Cardiac muscle cell (in vitro differentiated cells and primary cell): ENCODE results near the gene EGFL7. TPM values are rescaled to one million over a fixed set of nuclear protein-coding genes. Genes with fewer than 3 reads are reported as not detected.
A peak's percentile ranks its signal among the peaks of the same experiment; 100 is the strongest.

Source experiments
- DNase-seq, 2 donors: peaks; one replicate each; pipeline versions ENCODE4 v3.0.0 to v3.0.0-alpha.2; 2010 to 2017; ENCODE audit warnings: low read depth in 1 of 2, low spot score in 1 of 2
- H3K27ac ChIP-seq: fragments of 200-600 bp; sonication (generic); 2 replicates; pipeline ENCODE4 v1.5.1; 2016
- H3K27me3 ChIP-seq: fragments of 200-600 bp; sonication (generic); 2 replicates; pipeline ENCODE4 v1.6.0; 2016; ENCODE audit warnings: control low read depth
- H3K36me3 ChIP-seq: fragments of 200-600 bp; sonication (generic); 2 replicates; pipeline ENCODE4 v1.5.1; 2016; ENCODE audit warnings: control low read depth
- H3K4me1 ChIP-seq: fragments of 200-600 bp; sonication (generic); 2 replicates; pipeline ENCODE4 v1.8.1; 2017; ENCODE audit warnings: low read depth, mild to moderate bottlenecking, mixed run types
- H3K4me3 ChIP-seq: fragments of 200-600 bp; sonication (generic); 2 replicates; pipeline ENCODE4 v1.5.1; 2016; ENCODE audit warnings: mild to moderate bottlenecking
- H3K9me3 ChIP-seq: fragments of 200-600 bp; sonication (generic); 2 replicates; pipeline ENCODE4 v1.5.1; 2017; ENCODE audit warnings: low read depth, mild to moderate bottlenecking, control low read depth
- CTCF ChIP-seq: IDR thresholded peaks from 2 replicates; pipeline ENCODE4 v1.5.1; 2012; ENCODE audit warnings: low read depth, mild to moderate bottlenecking, low read length
- polyA plus RNA-seq: library from polyadenylated mRNA; unstranded; fragments of >200 nt; fragmentation: Nextera tagmentation; extraction: Ambion mirVana; gene quantifications from 2 replicates; pipeline ENCODE4 v1.2.1, GENCODE V29; 2016
- total RNA-seq: library from RNA; depleted of rRNA; stranded (reverse); fragments of >200 nt; gene quantifications from 2 replicates; pipeline ENCODE4 v1.2.3, GENCODE V29; 2016

Gene EGFL7
- total and polyA plus RNA-seq, 2 experiments from 2014 or later: 50.9 to 82.9 TPM

GRCh38 chr9:136673088-136673974, 10.6 kb downstream of the EGFL7 start:
- no peaks in the 10 kb centered on the region for H3K36me3 ChIP-seq
- H3K4me1 ChIP-seq: no peaks in the 10 kb centered on the region
- no peaks in the 10 kb centered on the region for H3K9me3 ChIP-seq
- no peak for DNase-seq
- H3K4me3 ChIP-seq: no peak overlapping the region
- H3K27me3 ChIP-seq: no peaks in the 10 kb centered on the region
- H3K27ac ChIP-seq: peak overlapping the region; percentile 28
- no peak for TF ChIP-seq CTCF

GRCh38 chr9:136673975-136674785, 11.5 kb downstream of the EGFL7 start:
- Histone ChIP-seq H3K4me1 (no peaks in the 10 kb centered on the region), H3K27ac (no peak overlapping the region), H3K9me3 (no peaks in the 10 kb centered on the region), H3K4me3 (no peak overlapping the region), H3K36me3 (no peaks in the 10 kb centered on the region), H3K27me3 (no peaks in the 10 kb centered on the region)
- peak in 1 of 2 donors; percentile 29 for DNase-seq
- TF ChIP-seq CTCF: no peak

GRCh38 chr9:136674786-136675349, 12.2 kb downstream of the EGFL7 start:
- Histone ChIP-seq H3K4me1 (no peaks in the 10 kb centered on the region), H3K9me3 (no peaks in the 10 kb centered on the region), H3K27ac (no peak overlapping the region), H3K27me3 (no peaks in the 10 kb centered on the region), H3K4me3 (no peak overlapping the region), H3K36me3 (no peaks in the 10 kb centered on the region)
- no peak for TF ChIP-seq CTCF
- DNase-seq: peak; percentile 30 to 49

GRCh38 chr9:136675477-136676296, 13.0 kb downstream of the EGFL7 start:
- no peaks in the 10 kb centered on the region for H3K36me3 ChIP-seq
- no peak for TF ChIP-seq CTCF
- no peak overlapping the region for H3K27ac ChIP-seq
- no peaks in the 10 kb centered on the region for H3K4me1 ChIP-seq
- DNase-seq: no peak
- H3K9me3 ChIP-seq: no peaks in the 10 kb centered on the region
- H3K27me3 ChIP-seq: no peaks in the 10 kb centered on the region
- no peak overlapping the region for H3K4me3 ChIP-seq

GRCh38 chr9:136676297-136676794, 13.6 kb downstream of the EGFL7 start:
- no peak for TF ChIP-seq CTCF
- no peaks in the 10 kb centered on the region for H3K4me1 ChIP-seq
- no peak overlapping the region for H3K4me3 ChIP-seq
- H3K27me3 ChIP-seq: no peaks in the 10 kb centered on the region
- no peaks in the 10 kb centered on the region for H3K36me3 ChIP-seq
- H3K27ac ChIP-seq: no peak overlapping the region
- no peaks in the 10 kb centered on the region for H3K9me3 ChIP-seq
- DNase-seq: no peak
